ENCODE data around the gene DCAF5. TPM values are rescaled to one million over a fixed set of nuclear protein-coding genes. Genes with fewer than 3 reads are reported as not detected.
"Not testable (repeated sequence)": the region's sequence is repeated elsewhere in the genome, so short reads cannot be mapped to it uniquely, and the experiment has no call there.

The DCAF5 gene
- total RNA-seq, 2 donors from 2014 or later, result 20.5 to 25.4 TPM

DNA sequence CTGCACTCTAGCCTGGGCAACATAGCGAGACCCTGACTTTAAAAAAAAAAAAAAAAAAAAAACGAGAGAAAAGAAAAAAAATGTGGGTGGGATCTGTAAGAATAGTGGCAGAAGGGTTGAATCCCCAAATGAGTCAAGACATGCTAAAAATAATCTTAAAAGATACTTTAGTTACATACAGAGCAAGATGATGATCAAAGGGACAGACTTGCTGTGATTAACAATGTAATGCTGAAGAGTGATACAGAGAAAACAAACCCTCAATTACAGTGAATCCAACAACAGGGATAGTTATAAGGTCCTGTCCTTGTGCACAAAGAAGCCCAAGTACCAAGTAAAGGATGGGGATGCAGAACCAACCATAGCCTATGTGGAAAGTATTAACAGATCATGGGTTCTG lies 80.3 kb downstream of the DCAF5 start:
- 58 to 60% methylated on average over 2 of the region's 2 CpGs for WGBS, 2 donors
- ATAC-seq, result no peak
- H3K4me1 ChIP-seq, result peaks cover 3% of the 10 kb centered on the region
- H3K4me3 ChIP-seq, result no peak overlapping the region
- no peak for DNase-seq
- no peak for TF ChIP-seq POLR2A (IDR thresholded peaks at IDR 0.05)
- TF ChIP-seq, protein P1, sequence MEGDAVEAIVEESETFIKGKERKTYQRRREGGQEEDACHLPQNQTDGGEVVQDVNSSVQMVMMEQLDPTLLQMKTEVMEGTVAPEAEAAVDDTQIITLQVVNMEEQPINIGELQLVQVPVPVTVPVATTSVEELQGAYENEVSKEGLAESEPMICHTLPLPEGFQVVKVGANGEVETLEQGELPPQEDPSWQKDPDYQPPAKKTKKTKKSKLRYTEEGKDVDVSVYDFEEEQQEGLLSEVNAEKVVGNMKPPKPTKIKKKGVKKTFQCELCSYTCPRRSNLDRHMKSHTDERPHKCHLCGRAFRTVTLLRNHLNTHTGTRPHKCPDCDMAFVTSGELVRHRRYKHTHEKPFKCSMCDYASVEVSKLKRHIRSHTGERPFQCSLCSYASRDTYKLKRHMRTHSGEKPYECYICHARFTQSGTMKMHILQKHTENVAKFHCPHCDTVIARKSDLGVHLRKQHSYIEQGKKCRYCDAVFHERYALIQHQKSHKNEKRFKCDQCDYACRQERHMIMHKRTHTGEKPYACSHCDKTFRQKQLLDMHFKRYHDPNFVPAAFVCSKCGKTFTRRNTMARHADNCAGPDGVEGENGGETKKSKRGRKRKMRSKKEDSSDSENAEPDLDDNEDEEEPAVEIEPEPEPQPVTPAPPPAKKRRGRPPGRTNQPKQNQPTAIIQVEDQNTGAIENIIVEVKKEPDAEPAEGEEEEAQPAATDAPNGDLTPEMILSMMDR (IDR thresholded peaks at IDR 0.05), result no peak
- peaks cover 0 to 8% of the 10 kb centered on the region in 2 donors for H3K36me3 ChIP-seq (replicated peaks in 1 of 2; ENCODE audit: insufficient read depth in 1 of 2, low read depth in 2 of 2)
- intact Hi-C loops (cut with DNase I), result no loop called here
- no peaks in the 10 kb centered on the region for H3K9me3 ChIP-seq
- H3K27me3 ChIP-seq, result no peaks in the 10 kb centered on the region
- no peak overlapping the region for H3K27ac ChIP-seq

DNA sequence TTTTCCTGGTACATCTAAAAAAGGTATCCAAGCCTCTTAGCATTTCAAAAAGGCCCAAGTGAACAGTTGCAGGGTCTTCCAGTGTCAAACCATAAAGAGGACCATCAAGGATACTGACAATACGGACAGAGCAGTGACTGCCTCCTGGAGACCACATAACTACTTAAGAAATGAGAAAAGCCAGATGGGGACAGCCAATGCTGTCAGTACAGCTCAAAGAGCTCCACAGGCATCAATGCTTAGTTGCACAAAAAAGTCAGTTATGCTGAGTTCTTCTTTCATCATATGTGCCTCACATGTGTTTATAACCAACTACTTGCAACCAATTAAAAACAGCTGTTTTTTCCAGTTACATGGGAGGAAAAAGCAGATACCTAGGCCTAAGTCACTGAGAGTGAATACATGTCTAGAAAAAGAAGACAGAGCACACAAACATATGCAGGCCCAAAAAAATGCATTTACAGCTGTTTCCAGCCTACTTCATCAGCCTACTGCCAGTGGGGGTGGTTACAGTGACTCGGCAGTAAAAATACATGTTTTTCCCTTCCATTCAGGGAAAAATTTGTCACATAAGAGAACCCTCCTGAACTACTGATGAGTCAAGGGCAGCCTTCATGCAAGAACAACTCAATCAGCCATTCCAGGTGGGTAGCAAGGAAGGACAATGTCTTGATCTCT lies 84.0 kb downstream of the DCAF5 start:
- no peaks in the 10 kb centered on the region for H3K27me3 ChIP-seq

DNA sequence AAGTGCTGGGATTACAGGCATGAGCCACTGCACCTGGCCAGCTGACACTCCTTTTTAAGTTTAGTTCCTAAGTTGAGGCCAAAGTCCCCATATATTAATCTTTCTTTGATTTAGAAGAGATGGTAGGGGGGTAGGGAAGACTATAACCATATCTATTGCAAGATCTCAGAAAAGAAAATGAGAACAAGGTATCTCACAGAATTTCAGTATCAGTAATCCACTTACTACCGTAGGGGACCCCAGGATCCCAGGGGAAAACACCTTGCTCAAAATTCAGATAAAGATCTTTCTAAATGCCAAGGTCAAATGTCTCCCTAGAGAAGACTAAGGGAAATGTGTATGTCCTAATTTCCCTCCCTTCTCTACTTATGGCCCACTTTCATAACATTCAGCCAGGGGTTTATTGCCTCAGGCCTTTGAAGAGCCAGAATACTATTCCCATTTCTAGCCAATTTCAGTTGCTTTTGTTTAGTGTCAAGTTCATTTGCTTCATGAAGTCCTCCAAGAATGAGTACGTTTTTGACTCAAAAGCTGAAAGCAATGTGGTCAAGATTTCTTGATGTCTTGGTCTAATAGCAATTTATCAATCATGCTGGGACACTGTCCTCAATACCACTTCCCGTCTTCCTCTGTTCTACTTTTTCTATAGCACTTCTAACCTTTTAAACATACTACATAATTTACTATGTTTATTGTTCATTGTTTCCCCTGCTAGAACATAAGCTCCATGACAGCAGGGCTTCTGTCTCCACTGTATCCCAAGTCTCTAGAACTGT lies 86.3 kb downstream of the DCAF5 start:
- Histone ChIP-seq H3K36me3 (replicated peaks in 1 of 2; ENCODE audit: insufficient read depth in 1 of 2, low read depth in 2 of 2) (peaks cover 2 to 12% of the 10 kb centered on the region in 2 donors), H3K9me3 (no peaks in the 10 kb centered on the region), H3K4me1 (no peaks in the 10 kb centered on the region), H3K4me3 (no peak overlapping the region), H3K27ac (no peak overlapping the region), H3K27me3 (no peaks in the 10 kb centered on the region)
- intact Hi-C loops (cut with DNase I), result no loop called here
- DNase-seq (no peak), ATAC-seq (no peak)
- TF ChIP-seq POLR2A (IDR thresholded peaks at IDR 0.05), result no peak
- TF ChIP-seq, protein P1 (IDR thresholded peaks at IDR 0.05), result no peak
- WGBS, 2 donors, result 85 to 86% methylated on average over 3 of the region's 3 CpGs

More for the DNA sequence above, 84.0 kb downstream of the DCAF5 start:
- no peak for ATAC-seq
- WGBS, 2 donors, result 79 to 91% methylated on average over 2 of the region's 2 CpGs
- no peak for TF ChIP-seq POLR2A (IDR thresholded peaks at IDR 0.05)
- TF ChIP-seq, protein P1 (IDR thresholded peaks at IDR 0.05), result no peak
- intact Hi-C loops (cut with DNase I), result no loop called here
- H3K36me3 ChIP-seq (replicated peaks in 1 of 2; ENCODE audit: insufficient read depth in 1 of 2, low read depth in 2 of 2), result peaks cover 0 to 8% of the 10 kb centered on the region in 2 donors
- H3K9me3 ChIP-seq, result no peaks in the 10 kb centered on the region
- no peak overlapping the region for H3K27ac ChIP-seq
- no peak overlapping the region for H3K4me3 ChIP-seq
- DNase-seq, result no peak
- H3K4me1 ChIP-seq, result no peaks in the 10 kb centered on the region

DNA sequence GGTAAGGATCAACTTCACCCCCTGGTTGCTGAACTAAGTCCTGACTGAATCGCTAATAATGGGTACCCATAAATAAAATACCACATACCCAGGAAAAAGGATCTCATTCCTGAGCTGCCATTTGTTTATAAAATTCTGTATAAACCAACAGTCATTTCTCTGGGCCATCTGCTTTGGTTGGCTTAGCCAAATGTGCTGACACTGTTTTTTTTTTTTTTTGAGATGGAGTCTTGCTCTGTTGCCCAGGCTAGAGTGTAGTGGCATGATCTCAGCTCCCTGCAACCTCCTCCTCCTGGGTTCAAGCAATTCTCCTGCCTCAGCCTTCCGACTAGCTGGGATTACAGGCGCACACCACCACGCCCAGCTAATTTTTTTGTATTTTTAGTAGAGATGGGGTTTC lies 87.0 kb downstream of the DCAF5 start:
- H3K27me3 ChIP-seq; H3K4me3 ChIP-seq; H3K9me3 ChIP-seq; H3K27ac ChIP-seq; DNase-seq; ATAC-seq; intact Hi-C loops (cut with DNase I); H3K4me1 ChIP-seq: not testable (repeated sequence)
- WGBS, 2 donors, result 97 to 100% methylated on average over 4 of the region's 4 CpGs
- peaks cover 6 to 13% of the 10 kb centered on the region in 2 donors for H3K36me3 ChIP-seq (replicated peaks in 1 of 2; ENCODE audit: insufficient read depth in 1 of 2, low read depth in 2 of 2)

DNA sequence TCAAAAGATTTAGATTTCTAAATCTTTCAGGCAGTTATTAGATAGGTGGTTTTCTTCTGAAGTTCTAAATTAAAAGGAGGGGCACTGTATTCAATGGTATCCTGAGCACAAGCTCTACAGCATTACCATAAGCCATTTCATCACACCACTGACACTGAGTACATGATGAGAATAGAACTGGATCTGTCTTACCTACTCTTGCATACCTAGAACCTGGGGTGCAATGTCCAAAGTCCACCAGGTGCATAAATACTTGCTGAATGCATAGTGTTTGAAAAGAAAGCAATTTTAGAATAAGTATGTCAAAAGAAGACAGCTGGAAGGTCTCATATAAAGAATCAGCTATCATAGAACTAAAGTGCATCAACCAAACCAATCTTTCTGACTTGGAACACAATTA lies 88.3 kb downstream of the DCAF5 start:
- no peak overlapping the region for H3K4me3 ChIP-seq
- H3K27ac ChIP-seq, result no peak overlapping the region
- intact Hi-C loops (cut with DNase I), result no loop called here
- ATAC-seq, result no peak
- no peaks in the 10 kb centered on the region for H3K4me1 ChIP-seq
- no peak for DNase-seq
- H3K36me3 ChIP-seq (replicated peaks in 1 of 2; ENCODE audit: insufficient read depth in 1 of 2, low read depth in 2 of 2), result peaks cover 6 to 10% of the 10 kb centered on the region in 2 donors
- H3K27me3 ChIP-seq, result no peaks in the 10 kb centered on the region
- H3K9me3 ChIP-seq, result no peaks in the 10 kb centered on the region
- TF ChIP-seq POLR2A (IDR thresholded peaks at IDR 0.05), result no peak
- TF ChIP-seq, protein P1 (IDR thresholded peaks at IDR 0.05), result no peak
